ENCODE data around the gene IQGAP3.

- TF ChIP-seq CTCF (IDR thresholded peaks at IDR 0.05), result no peak
- TF ChIP-seq ZFX (IDR thresholded peaks at IDR 0.05; ENCODE audit: borderline replicate concordance), result no peak
Observed at GRCh38 chr1:156591432-156592157, 19.2 kb upstream of the IQGAP3 start, which contains the start of gene NAXE.

Measured in 22Rv1 (cell line).